Measurements from ENCODE around the gene KIF18B.
A peak's percentile ranks its signal among the peaks of the same experiment; 100 is the strongest.

Gene KIF18B

GRCh38 chr17:44917456-44917855 is 30.1 kb downstream of the KIF18B start:
- no peak for DNase-seq

- peak; percentile 40 for DNase-seq
Measured at GRCh38 chr17:44916781-44917241, 30.8 kb downstream of the KIF18B start.

- no peak for DNase-seq
Measured at GRCh38 chr17:44915862-44916780, 31.5 kb downstream of the KIF18B start.

- DNase-seq: no peak
Measured at GRCh38 chr17:44915321-44915726, 32.2 kb downstream of the KIF18B start, which contains the start of gene GFAP. Gene GFAP, minus strand, starts transcription at chr17:44915500. Its CDS starts 14 bp downstream, at chr17:44915486.

GRCh38 chr17:44914698-44915271 is 32.8 kb downstream of the KIF18B start:
- no peak for DNase-seq

- no peak for DNase-seq
Measured at GRCh38 chr17:44914148-44914547, 33.4 kb downstream of the KIF18B start.

GRCh38 chr17:44913676-44914075 is 33.9 kb downstream of the KIF18B start:
- no peak for DNase-seq

- DNase-seq: no peak
Measured at GRCh38 chr17:44912763-44913544, 34.6 kb downstream of the KIF18B start.

- peak; percentile 48 for DNase-seq
Measured at GRCh38 chr17:44911133-44912001, 36.2 kb downstream of the KIF18B start.

GRCh38 chr17:44910231-44911106 is 37.1 kb downstream of the KIF18B start:
- no peak for DNase-seq

- DNase-seq: peak; percentile 83
Measured at GRCh38 chr17:44909681-44910144, 37.9 kb downstream of the KIF18B start.

GRCh38 chr17:44908761-44909326 is 38.7 kb downstream of the KIF18B start:
- no peak for DNase-seq

GRCh38 chr17:44907729-44908470 is 39.7 kb downstream of the KIF18B start:
- DNase-seq: no peak

GRCh38 chr17:44906763-44907728 is 40.5 kb downstream of the KIF18B start:
- DNase-seq: no peak

GRCh38 chr17:44906010-44906646 is 41.4 kb downstream of the KIF18B start:
- peak; percentile 95 for DNase-seq

GRCh38 chr17:44905006-44906000 is 42.3 kb downstream of the KIF18B start:
- DNase-seq: no peak

Measured in fibroblast of skin of abdomen (primary cell).